ENCODE data around the gene APOBEC3G. TPM values are rescaled to one million over a fixed set of nuclear protein-coding genes. Genes with fewer than 3 reads are reported as not detected.
A peak's percentile ranks its signal among the peaks of the same experiment; 100 is the strongest.

APOBEC3G gene
- polyA plus RNA-seq, 3 donors from 2014 or later = 494 to 885 (median 545) TPM

DNA sequence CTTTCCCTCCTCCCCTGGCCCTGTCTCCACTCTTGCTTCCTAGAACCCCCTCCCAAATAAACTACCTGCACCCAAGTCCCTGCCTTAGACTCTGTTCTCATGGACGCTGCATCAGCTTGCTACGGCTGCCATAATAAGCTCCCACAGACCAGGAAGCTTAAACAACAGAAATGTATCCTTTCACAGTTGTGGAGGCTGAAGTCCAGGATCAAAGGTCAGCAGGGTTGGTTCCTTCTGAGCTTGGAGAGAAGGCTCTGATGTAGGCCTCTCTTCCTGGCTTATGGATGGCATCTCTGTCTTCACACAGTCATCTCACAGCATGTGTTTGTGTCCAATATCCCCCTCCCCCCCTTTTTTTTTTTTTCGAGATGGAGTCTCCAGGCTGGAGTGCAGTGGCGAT, 52.0 kb downstream of the APOBEC3G start:
- Mint-ChIP-seq H3K27ac (peak overlapping the region in 1 of 6 donors; percentile 31), H3K4me3 (no peak overlapping the region), H3K9me3 (no peaks in the 10 kb centered on the region), H3K27me3 (ENCODE audit: low read depth in 3 of 3) (peaks cover 0 to 6% (median 2%) of the 10 kb centered on the region in 3 donors), H3K36me3 (peaks cover 0 to 6% (median 3%) of the 10 kb centered on the region in 3 donors), H3K4me1 (peaks cover 5 to 6% of the 10 kb centered on the region in 2 donors)
- no peak for DNase-seq

DNA sequence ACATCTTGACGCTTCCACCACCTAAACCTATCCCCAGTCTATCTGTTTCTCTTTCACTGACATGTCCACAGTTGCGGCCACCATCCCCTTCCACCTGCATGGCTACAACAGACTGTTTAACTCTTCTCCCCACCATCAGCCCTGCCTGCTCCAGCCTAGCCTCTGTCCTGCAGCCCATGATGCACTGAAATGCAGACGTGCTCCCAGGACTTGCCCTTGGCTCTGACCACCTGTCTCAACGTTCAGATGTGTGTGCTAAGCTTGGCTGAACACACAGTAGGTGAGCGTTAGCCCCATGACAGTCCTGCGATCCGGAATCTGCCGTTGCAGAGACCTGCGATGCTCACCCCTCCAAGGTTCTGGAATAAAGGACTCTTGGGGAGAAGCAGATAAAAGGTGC, 52.7 kb downstream of the APOBEC3G start:
- H3K4me3 Mint-ChIP-seq = no peak overlapping the region
- DNase-seq = no peak
- peaks cover 0 to 6% (median 3%) of the 10 kb centered on the region in 3 donors for H3K36me3 Mint-ChIP-seq
- H3K27ac Mint-ChIP-seq = peak overlapping the region in 1 of 6 donors; percentile 31
- H3K4me1 Mint-ChIP-seq = peaks cover 5 to 6% of the 10 kb centered on the region in 2 donors
- H3K9me3 Mint-ChIP-seq = no peaks in the 10 kb centered on the region
- peaks cover 0 to 6% (median 2%) of the 10 kb centered on the region in 3 donors for H3K27me3 Mint-ChIP-seq (ENCODE audit: low read depth in 3 of 3)

DNA sequence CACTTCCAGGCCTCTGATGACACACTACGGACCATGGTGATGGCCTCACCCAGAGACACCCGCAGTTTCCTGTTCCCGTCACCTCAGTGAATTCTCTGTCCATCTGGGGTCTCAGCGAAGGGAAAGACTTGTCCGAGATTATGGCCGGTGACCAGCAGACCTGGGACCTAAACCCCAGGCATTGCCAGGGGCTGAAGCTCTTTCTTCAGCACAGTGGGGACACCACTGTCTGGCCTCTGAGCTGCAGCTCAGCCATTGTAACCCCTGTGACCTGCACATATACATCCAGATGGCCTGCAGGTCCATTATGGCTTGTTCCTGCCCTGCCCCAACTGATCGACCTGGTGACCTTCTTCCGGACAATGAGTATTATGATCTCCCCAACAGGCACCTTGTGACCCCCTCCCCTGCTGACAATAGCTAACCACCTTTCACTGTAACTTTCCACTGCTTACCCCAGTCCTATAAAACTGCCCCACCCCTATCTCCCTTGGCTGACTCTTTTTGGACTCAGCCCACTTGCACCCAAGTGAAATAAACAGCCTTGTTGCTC, 53.2 kb downstream of the APOBEC3G start:
- peaks cover 0 to 6% (median 3%) of the 10 kb centered on the region in 3 donors for H3K36me3 Mint-ChIP-seq
- H3K27ac Mint-ChIP-seq = no peak overlapping the region
- peaks cover 0 to 6% (median 2%) of the 10 kb centered on the region in 3 donors for H3K27me3 Mint-ChIP-seq (ENCODE audit: low read depth in 3 of 3)
- peaks cover 5 to 6% of the 10 kb centered on the region in 2 donors for H3K4me1 Mint-ChIP-seq
- DNase-seq = no peak
- no peak overlapping the region for H3K4me3 Mint-ChIP-seq
- no peaks in the 10 kb centered on the region for H3K9me3 Mint-ChIP-seq

DNA sequence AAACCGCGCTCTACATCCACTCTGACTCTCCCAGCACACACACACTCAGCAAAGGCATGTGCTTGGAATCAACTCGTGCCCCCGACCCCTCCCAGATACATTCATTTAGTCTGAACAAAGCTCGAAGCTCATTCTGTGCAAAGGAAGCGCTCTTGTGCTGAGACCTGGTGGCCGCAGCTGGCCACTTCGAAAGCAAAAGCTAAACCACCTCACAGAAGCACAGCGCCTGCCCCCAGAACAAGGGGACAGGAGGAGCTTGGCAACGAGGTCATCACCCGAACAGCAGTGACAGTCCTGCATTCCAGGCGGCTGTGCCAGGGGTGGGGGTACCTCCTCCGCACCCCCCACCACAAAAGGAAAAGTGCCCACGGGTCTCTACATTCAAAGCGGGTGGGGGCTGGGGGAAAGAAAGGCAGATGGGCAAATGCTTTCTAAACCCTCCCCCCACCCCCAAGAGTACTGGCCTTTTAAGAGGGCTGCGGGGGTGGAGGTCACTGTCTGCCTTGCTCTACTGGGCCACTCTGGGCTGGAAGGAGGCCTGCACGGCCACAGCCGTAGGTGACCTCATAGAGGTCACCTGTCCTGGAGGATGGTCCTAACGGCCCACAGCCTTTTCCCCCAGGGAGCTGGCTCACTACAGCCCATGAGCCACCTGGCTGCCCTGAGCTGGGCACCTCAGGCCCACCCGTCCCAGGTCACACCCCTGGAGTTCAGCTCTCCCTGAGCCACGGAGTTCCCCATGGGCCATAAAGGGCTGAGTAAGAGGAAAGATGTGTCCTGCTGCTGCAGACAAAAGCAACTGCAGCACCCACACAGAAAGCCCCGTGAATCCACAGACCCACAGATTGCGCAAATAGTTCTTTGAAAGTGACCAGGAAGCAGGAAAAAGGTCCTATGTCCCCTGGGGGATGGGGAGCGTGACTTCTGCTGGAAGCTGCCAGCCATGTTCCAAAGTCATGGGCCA, 54.1 kb downstream of the APOBEC3G start:
- Mint-ChIP-seq H3K4me3 (peak overlapping the region in 1 of 5 donors; percentile 57), H3K27ac (peak overlapping the region in 3 of 6 donors; percentile 22 to 83 (median 37)), H3K9me3 (no peaks in the 10 kb centered on the region), H3K36me3 (peaks cover 0 to 6% (median 3%) of the 10 kb centered on the region in 3 donors), H3K4me1 (peaks cover 5 to 6% of the 10 kb centered on the region in 2 donors), H3K27me3 (ENCODE audit: low read depth in 3 of 3) (peaks cover 0 to 6% (median 2%) of the 10 kb centered on the region in 3 donors)
- no peak for DNase-seq

DNA sequence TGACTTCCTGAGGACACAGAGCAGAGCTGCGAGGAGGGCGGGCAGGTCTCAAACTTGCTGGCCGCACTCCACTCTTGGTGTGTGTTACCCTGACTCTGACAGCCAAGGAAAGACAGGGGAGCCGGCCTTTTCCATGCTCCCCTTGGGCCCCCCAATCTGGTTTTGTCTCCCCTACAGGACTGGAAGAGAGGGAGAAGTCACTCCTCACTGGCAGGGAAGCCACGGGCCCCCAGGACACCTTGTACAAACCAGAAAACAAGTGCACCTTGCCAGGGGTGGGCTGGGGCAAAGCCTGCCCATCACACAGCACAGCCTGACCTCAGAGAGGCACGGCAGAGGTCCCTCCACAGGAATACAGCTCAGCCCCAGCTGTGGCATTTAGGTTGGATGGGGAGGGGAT, 55.2 kb downstream of the APOBEC3G start:
- H3K9me3 Mint-ChIP-seq = no peaks in the 10 kb centered on the region
- H3K4me1 Mint-ChIP-seq = peaks cover 5 to 6% of the 10 kb centered on the region in 2 donors
- DNase-seq = no peak
- peaks cover 0 to 7% (median 6%) of the 10 kb centered on the region in 3 donors for H3K36me3 Mint-ChIP-seq
- H3K27me3 Mint-ChIP-seq (ENCODE audit: low read depth in 3 of 3) = peaks cover 0 to 6% (median 2%) of the 10 kb centered on the region in 3 donors
- no peak overlapping the region for H3K27ac Mint-ChIP-seq
- no peak overlapping the region for H3K4me3 Mint-ChIP-seq

DNA sequence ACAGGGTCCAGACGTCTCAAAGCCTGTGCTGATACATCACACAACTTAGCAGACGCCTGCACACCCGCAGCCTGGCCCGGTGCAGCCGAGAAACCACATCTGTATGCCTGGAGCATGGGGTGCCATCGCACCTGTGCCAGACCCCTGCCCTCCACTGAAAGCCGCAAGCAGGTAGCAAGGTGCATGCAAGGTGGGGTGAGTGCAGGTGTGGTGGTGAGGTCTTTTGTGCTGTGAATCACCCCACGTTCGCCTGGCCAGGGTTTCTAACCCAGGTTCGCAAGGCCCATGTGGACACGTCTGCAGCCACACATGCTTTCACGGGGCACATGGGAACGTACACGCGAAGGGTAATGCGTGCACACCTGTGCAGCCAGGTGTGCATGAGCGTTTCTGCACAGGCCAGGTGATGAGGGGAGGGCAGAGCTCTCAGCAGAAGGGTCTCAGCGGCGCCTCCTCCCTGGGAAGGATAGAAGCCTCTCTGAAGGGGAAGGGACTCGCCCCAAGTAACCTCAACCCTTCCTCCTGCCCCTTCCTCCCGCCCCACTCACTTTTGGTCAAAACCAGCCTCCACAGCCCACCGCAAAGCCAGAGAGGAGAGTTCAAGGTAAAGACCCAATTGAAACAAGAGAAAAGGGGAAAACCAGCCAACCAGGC, 55.9 kb downstream of the APOBEC3G start:
- peaks cover 0 to 6% (median 2%) of the 10 kb centered on the region in 3 donors for H3K27me3 Mint-ChIP-seq (ENCODE audit: low read depth in 3 of 3)
- peaks cover 5 to 6% of the 10 kb centered on the region in 2 donors for H3K4me1 Mint-ChIP-seq
- H3K27ac Mint-ChIP-seq = no peak overlapping the region
- peaks cover 0 to 7% (median 6%) of the 10 kb centered on the region in 3 donors for H3K36me3 Mint-ChIP-seq
- no peak overlapping the region for H3K4me3 Mint-ChIP-seq
- DNase-seq = no peak
- H3K9me3 Mint-ChIP-seq = no peaks in the 10 kb centered on the region

DNA sequence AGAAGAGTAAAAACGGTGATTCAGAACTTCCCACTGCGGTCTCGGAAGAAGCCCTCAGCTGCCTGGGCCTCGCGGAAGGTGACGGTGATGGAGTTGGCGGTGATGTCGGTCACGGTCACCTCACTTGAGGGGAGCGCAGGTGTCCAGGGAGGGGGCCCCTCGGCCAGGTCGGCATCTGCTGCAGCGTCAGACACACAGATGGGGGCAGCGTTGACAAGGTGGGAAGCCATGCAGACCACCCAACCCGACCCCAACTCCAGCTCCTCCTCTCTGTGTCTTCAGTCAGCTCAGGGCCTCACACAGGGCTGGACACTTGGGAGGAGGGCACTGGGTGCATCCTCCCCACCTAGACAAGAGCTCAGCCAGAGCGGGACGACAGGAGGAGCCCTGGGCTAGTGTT, 56.8 kb downstream of the APOBEC3G start:
- H3K4me3 Mint-ChIP-seq = no peak overlapping the region
- H3K4me1 Mint-ChIP-seq = peaks cover 5 to 6% of the 10 kb centered on the region in 2 donors
- DNase-seq = no peak
- H3K36me3 Mint-ChIP-seq = peaks cover 0 to 7% (median 6%) of the 10 kb centered on the region in 3 donors
- H3K27me3 Mint-ChIP-seq (ENCODE audit: low read depth in 3 of 3) = peaks cover 0 to 5% (median 0%) of the 10 kb centered on the region in 3 donors
- H3K9me3 Mint-ChIP-seq = no peaks in the 10 kb centered on the region
- no peak overlapping the region for H3K27ac Mint-ChIP-seq

DNA sequence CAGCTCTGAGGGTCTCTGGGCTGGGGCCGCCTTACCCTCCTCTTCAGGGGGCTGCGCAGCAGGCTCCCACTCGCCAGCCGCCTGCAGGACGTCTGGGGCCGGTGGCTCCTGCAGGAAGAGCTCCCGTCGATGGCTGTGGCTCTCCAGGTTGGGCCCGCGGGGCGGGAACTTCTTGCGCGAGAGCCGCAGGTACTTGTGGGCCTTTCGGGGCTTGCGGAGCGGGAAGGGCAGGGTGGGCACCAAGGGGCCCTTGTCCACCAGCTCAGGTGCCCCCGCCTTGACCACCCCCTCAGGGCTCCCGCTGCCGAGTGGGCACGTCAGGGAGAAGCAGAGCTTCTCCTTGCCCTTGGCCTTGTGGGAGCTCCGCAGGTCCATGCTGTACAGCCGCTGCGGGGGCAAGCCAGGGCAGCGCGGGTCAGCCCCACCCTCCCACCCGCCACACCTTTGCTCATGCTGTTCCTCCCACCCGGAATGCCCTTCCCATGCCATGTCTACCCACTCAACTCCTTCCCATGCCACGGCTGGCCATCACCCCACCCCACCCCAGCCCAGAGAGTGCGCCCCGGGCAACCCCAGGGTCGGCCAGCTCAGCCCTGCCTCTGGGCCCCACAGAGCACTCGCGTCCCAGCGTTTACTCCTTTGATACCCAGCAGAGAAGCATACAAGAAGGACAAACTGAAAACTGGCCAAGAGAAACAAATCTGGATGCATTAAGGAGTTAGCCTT, 57.5 kb downstream of the APOBEC3G start:
- H3K36me3 Mint-ChIP-seq = peaks cover 0 to 6% (median 4%) of the 10 kb centered on the region in 3 donors
- peaks cover 0 to 5% (median 0%) of the 10 kb centered on the region in 3 donors for H3K27me3 Mint-ChIP-seq (ENCODE audit: low read depth in 3 of 3)
- no peak overlapping the region for H3K4me3 Mint-ChIP-seq
- peaks cover 5 to 6% of the 10 kb centered on the region in 2 donors for H3K4me1 Mint-ChIP-seq
- no peak overlapping the region for H3K27ac Mint-ChIP-seq
- H3K9me3 Mint-ChIP-seq = no peaks in the 10 kb centered on the region
- no peak for DNase-seq

DNA sequence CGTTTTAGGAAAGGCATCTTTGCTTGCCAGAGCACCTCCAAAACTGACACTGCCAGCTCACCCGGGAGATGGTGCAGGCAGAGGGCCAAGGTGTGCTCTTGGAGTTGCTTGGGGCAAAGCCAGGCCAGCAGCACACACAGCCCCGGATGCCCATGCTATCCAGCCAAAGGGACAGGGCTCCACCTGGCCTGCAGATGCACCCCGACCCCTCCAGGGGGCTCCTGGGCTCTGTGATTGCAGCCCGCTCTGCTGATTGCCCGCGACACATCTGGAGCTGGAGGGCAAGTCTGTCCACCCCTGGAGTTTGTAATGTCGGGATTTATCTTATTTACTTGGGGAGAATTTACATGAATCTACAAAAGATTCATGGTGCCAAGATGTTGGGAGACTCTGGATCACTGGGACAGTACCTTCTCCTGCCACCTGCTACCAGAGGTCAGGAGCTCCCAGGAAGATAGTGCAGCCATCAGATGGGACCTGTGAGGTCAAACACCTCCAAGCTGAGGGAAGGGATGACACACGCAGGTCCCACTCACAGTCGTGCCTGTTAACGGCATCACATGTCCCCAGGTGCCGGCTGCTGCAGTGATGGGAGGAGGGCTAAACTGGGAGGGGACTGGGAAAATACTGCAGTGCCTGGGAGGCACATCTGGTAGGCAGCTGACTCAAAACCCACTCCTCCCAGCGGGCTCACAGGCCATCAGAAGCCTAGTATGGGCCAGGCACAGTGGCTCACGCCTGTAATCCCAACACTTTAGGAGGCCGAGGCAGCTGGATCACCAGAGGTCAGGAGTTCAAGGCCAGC, 58.2 kb downstream of the APOBEC3G start:
- no peak overlapping the region for H3K27ac Mint-ChIP-seq
- peaks cover 5% of the 10 kb centered on the region in 2 donors for H3K4me1 Mint-ChIP-seq
- DNase-seq = peak; percentile 39 to 51 (median 46)
- peaks cover 0 to 4% (median 0%) of the 10 kb centered on the region in 3 donors for H3K27me3 Mint-ChIP-seq (ENCODE audit: low read depth in 3 of 3)
- H3K9me3 Mint-ChIP-seq = no peaks in the 10 kb centered on the region
- H3K4me3 Mint-ChIP-seq = no peak overlapping the region
- peaks cover 0 to 10% (median 7%) of the 10 kb centered on the region in 3 donors for H3K36me3 Mint-ChIP-seq

DNA sequence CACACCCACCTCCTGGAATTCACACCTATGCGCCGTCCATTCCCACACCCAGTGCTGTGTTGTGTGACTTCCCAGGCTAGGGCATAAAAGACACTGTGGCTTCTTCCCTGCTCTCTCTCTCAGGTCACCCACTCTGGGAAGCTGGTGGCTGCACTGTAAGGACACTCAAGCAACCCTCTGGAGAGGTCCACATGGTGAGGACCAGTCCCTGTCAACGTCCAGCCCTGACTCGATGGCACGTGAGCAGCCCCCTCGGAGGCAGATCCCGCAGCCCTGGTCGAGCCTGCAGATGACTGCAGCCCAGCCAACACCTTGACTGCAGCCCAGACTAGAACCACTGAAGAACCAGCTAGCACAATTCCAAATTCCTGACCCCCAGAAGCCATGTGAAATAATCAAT, 59.2 kb downstream of the APOBEC3G start:
- Mint-ChIP-seq H3K27me3 (ENCODE audit: low read depth in 3 of 3) (peaks cover 0 to 1% (median 0%) of the 10 kb centered on the region in 3 donors), H3K4me3 (no peak overlapping the region), H3K36me3 (peaks cover 0 to 7% (median 4%) of the 10 kb centered on the region in 3 donors), H3K27ac (no peak overlapping the region), H3K4me1 (no peaks in the 10 kb centered on the region), H3K9me3 (no peaks in the 10 kb centered on the region)
- no peak for DNase-seq
